Upper lobe of left lung (tissue), 6 donors: ENCODE results near the gene PIGB. TPM values are rescaled to one million over a fixed set of nuclear protein-coding genes. Genes with fewer than 3 reads are reported as not detected.

Source experiments
- ATAC-seq, 2 donors: fragments of 200-7000 bp; cut with Tn5 transposase; one replicate each; pipeline ENCODE4 v1.9.1; 2022; ENCODE audit warnings: mild to moderate bottlenecking in 2 of 2, moderate library complexity in 2 of 2; ENCODE audit not compliant: low FRiP score in 2 of 2
- DNase-seq, 2 donors: peaks; one replicate each; pipeline ENCODE4 v3.0.0-alpha.2; 2019 to 2020
- H3K27ac ChIP-seq, 4 donors: fragments of 200-600 bp; sonication (generic); one replicate each; pipeline ENCODE4 v1.5.1; 2016 to 2019
- H3K27me3 ChIP-seq, 4 donors: fragments of 200-600 bp; sonication (generic); one replicate each; pipeline ENCODE4 v1.5.1; 2017 to 2019
- H3K36me3 ChIP-seq, 4 donors: fragments of 200-600 bp; sonication (generic); one replicate each; pipeline ENCODE4 v1.5.1; 2016 to 2019
- H3K4me1 ChIP-seq, 4 donors: fragments of 200-600 bp; sonication (generic); one replicate each; pipeline ENCODE4 v1.5.1; 2018 to 2019
- H3K4me3 ChIP-seq, 4 donors: fragments of 200-600 bp; sonication (generic); one replicate each; pipeline ENCODE4 v1.5.1; 2017 to 2019; ENCODE audit warnings: mild to moderate bottlenecking in 2 of 4, moderate library complexity in 1 of 4
- H3K9me3 ChIP-seq, 4 donors: fragments of 200-600 bp; sonication (generic); one replicate each; pipeline ENCODE4 v1.5.1; 2018 to 2019
- EP300 ChIP-seq, 4 donors: sonication (generic); formaldehyde crosslinking; IDR thresholded peaks; one replicate each; pipeline ENCODE4 v1.5.1; 2017; ENCODE audit warnings: antibody characterized with exemption in 4 of 4, control low read depth in 2 of 4
- POLR2A ChIP-seq, 4 donors: fragments of 450-650 bp; IDR thresholded peaks; one replicate each; pipeline ENCODE4 v1.5.1; 2016 to 2017; ENCODE audit warnings: antibody characterized with exemption in 4 of 4, mild to moderate bottlenecking in 2 of 4
- POLR2AphosphoS5 ChIP-seq, 2 donors: sonication (generic); formaldehyde crosslinking; IDR thresholded peaks; one replicate each; pipeline ENCODE4 v1.5.1; 2017; ENCODE audit warnings: antibody characterized with exemption in 2 of 2
- WGBS, 2 donors: methylation state at CpG; one replicate each; pipeline ENCODE4 v1.1.5; 2017 to 2018; 5-methylcytosine and 5-hydroxymethylcytosine counted together
- total RNA-seq, 6 donors: library from RNA; depleted of rRNA in 4 of 6; stranded (reverse); fragments of >200 nt in 4 of 6; gene quantifications; one replicate each; pipeline versions ENCODE4 v1.1.0 to v1.2.1, GENCODE V29; 2016 to 2021
- TF ChIP-seq, protein P1 (sequence below), 6 experiments: fragments of 450-650 bp in 4 of 6; fragments of 200-600 bp in 2 of 6; sonication (generic) in 2 of 6; IDR thresholded peaks; one replicate each; pipeline ENCODE4 v1.5.1; 2016 to 2019; ENCODE audit warnings: antibody characterized with exemption in 6 of 6
- donor health status: DM: no; HTN: no; CAD: no; lungs with moderate emphysema.
- donor health status: DM: no; HTN: yes; CAD: no; lungs with severe emphysema.

The PIGB gene
- total RNA-seq, 6 donors from 2014 or later, result 3.0 to 14.7 (median 9.3) TPM

DNA sequence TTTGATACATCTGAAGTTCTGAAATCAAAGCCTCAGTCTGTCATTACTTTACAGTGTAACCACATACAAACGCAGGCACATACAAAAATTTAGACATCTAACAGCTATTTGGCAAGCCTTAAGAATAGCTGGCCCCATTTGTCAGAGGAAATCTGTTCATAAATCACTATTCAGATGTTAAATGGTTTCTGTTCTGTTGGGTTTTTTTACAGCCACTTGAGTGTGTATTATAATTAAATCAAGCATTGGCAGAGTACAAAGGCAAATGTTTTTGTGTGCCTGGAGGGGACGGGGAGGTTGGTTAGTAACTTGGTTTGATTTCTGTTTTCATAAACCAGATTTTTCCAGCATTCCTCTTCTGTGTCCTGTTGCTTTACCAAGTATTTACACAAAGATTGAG is 24.1 kb downstream of the PIGB start:
- Histone ChIP-seq H3K36me3 (peaks cover 0 to 20% (median 0%) of the 10 kb centered on the region in 4 donors), H3K4me1 (peaks cover 0 to 13% (median 0%) of the 10 kb centered on the region in 4 donors), H3K27ac (peak overlapping the region; percentile 4 to 72 (median 27)), H3K4me3 (no peak overlapping the region), H3K27me3 (no peaks in the 10 kb centered on the region), H3K9me3 (no peaks in the 10 kb centered on the region)
- no peak for DNase-seq
- no peak for TF ChIP-seq POLR2A (IDR thresholded peaks at IDR 0.05)
- no peak for TF ChIP-seq POLR2AphosphoS5 (IDR thresholded peaks at IDR 0.05)
- no peak for TF ChIP-seq EP300 (IDR thresholded peaks at IDR 0.05)
- TF ChIP-seq, protein P1, sequence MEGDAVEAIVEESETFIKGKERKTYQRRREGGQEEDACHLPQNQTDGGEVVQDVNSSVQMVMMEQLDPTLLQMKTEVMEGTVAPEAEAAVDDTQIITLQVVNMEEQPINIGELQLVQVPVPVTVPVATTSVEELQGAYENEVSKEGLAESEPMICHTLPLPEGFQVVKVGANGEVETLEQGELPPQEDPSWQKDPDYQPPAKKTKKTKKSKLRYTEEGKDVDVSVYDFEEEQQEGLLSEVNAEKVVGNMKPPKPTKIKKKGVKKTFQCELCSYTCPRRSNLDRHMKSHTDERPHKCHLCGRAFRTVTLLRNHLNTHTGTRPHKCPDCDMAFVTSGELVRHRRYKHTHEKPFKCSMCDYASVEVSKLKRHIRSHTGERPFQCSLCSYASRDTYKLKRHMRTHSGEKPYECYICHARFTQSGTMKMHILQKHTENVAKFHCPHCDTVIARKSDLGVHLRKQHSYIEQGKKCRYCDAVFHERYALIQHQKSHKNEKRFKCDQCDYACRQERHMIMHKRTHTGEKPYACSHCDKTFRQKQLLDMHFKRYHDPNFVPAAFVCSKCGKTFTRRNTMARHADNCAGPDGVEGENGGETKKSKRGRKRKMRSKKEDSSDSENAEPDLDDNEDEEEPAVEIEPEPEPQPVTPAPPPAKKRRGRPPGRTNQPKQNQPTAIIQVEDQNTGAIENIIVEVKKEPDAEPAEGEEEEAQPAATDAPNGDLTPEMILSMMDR (IDR thresholded peaks at IDR 0.05), result no peak
- ATAC-seq, result no peak
- WGBS, 2 donors, result 48 to 54% methylated on average over 2 of the region's 2 CpGs

DNA sequence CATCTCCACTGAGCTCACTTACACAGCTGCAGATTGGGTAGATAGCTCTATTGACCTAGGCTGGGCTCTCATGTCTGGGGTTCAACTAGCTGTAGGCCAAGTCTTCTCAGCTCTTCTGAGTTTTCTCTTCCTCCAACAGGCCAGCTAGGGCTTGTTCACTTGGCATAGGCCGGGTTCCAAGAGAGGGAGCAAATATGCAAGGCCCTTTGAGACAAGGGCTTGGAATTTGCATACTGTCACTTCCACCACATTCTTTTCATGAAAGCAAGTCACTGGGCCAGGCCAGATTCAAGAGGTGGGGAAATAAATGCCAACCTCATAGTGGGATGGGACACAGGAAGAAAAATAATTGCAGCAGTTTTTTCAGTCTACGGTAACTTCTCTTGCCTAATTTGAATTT is 25.2 kb downstream of the PIGB start:
- Histone ChIP-seq H3K4me1 (peaks cover 0 to 13% (median 0%) of the 10 kb centered on the region in 4 donors), H3K27me3 (no peaks in the 10 kb centered on the region), H3K36me3 (peaks cover 0 to 17% (median 0%) of the 10 kb centered on the region in 4 donors), H3K9me3 (no peaks in the 10 kb centered on the region), H3K4me3 (no peak overlapping the region), H3K27ac (peak overlapping the region; percentile 4 to 72 (median 28))
- ATAC-seq, result peak; percentile 44 to 91
- TF ChIP-seq, protein P1 (IDR thresholded peaks at IDR 0.05), result no peak
- TF ChIP-seq EP300 (IDR thresholded peaks at IDR 0.05) (no peak), POLR2AphosphoS5 (IDR thresholded peaks at IDR 0.05) (no peak), POLR2A (IDR thresholded peaks at IDR 0.05) (no peak)
- WGBS, 2 donors, result 61 to 69% methylated on average over 2 of the region's 2 CpGs
- DNase-seq, result peak in 1 of 2 donors; percentile 77

DNA sequence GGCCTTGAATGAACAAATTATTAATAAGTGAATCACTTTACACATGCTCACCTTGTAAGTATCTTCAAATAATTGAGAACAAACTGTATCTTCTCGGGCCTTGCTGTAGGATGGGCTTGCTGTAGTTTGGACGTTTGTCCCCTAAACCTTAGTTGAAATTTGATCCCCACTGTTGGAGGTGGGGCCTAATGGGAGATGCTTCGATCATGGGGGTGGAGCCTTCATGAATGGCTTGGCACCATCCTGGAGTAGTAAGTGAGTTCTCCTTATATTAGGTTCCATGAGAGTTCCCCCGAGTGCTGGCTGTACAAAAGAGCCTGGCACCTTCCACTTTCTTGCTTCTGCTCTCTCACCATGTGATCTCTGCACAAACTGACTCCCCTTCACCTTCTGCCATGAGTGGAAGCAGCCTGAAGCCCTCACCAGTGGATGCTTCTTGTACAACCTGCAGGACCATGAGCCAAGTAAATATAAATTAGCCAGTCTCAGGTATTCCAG is 29.3 kb downstream of the PIGB start:
- no peaks in the 10 kb centered on the region for H3K27me3 ChIP-seq
- H3K4me1 ChIP-seq, result peaks cover 0 to 12% (median 0%) of the 10 kb centered on the region in 4 donors
- H3K4me3 ChIP-seq, result no peak overlapping the region
- H3K27ac ChIP-seq, result no peak overlapping the region
- TF ChIP-seq EP300 (IDR thresholded peaks at IDR 0.05), result no peak
- TF ChIP-seq, protein P1 (IDR thresholded peaks at IDR 0.05), result no peak
- no peak for TF ChIP-seq POLR2AphosphoS5 (IDR thresholded peaks at IDR 0.05)
- no peak for TF ChIP-seq POLR2A (IDR thresholded peaks at IDR 0.05)
- DNase-seq (no peak), ATAC-seq (no peak)
- peaks cover 0 to 14% (median 2%) of the 10 kb centered on the region in 4 donors for H3K36me3 ChIP-seq
- H3K9me3 ChIP-seq, result no peaks in the 10 kb centered on the region
- WGBS, 2 donors, result 76 to 83% methylated on average over 3 to 4 of the region's 4 CpGs

DNA sequence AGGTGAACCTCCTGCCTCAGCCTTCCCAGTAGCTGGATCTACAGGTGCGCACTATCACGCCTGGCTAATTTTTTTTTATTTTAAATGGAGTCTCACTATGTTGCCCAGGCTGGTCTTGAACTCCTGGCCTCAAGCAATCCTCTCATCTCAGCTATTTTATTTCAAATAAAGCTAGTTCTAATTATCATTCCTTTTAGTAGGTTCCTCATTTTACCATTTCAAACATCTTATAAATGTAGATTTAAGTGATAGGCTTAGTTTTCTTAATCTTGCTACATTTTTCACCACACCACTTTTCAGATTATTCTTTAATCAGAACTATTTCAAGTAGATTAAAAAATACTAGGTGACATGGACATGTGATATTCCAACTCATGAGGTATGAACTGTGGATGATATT is 30.3 kb downstream of the PIGB start:
- 96 to 100% methylated on average over 2 of the region's 2 CpGs for WGBS, 2 donors

More for the DNA sequence above, 30.3 kb downstream of the PIGB start:
- Histone ChIP-seq H3K27ac (no peak overlapping the region), H3K9me3 (no peaks in the 10 kb centered on the region), H3K27me3 (no peaks in the 10 kb centered on the region), H3K36me3 (peaks cover 0 to 14% (median 2%) of the 10 kb centered on the region in 4 donors), H3K4me3 (no peak overlapping the region), H3K4me1 (peaks cover 0 to 6% (median 0%) of the 10 kb centered on the region in 4 donors)
- ATAC-seq (no peak), DNase-seq (no peak)
- TF ChIP-seq, protein P1 (IDR thresholded peaks at IDR 0.05), result no peak
- TF ChIP-seq EP300 (IDR thresholded peaks at IDR 0.05) (no peak), POLR2AphosphoS5 (IDR thresholded peaks at IDR 0.05) (no peak), POLR2A (IDR thresholded peaks at IDR 0.05) (no peak)
